Cardiac fibroblast (primary cell): Measurements from ENCODE around the gene LPCAT3.

Experiments
- DNase-seq, 2 donors: peaks; one replicate each; pipeline versions ENCODE4 v3.0.0 to v3.0.0-alpha.2; 2010; ENCODE audit warnings: low read depth in 2 of 2
- H3K4me3 ChIP-seq, 2 donors: replicated peaks in 1 of 2; 1 replicate in 1 of 2; 2 replicates in 1 of 2; pipeline ENCODE4 v1.5.1; 2011; ENCODE audit warnings: low read depth in 2 of 2, low read length in 2 of 2, mild to moderate bottlenecking in 2 of 2, moderate library complexity in 1 of 2
- CTCF ChIP-seq: IDR thresholded peaks from one replicate; pipeline ENCODE4 v1.5.1; 2011; ENCODE audit warnings: low read depth, mild to moderate bottlenecking, low read length, inconsistent platforms

The LPCAT3 gene

GRCh38 chr12:6998715-6999451 lies 19.4 kb downstream of the LPCAT3 start:
- peak in 1 of 2 donors; percentile 8 for DNase-seq

GRCh38 chr12:6996040-6996441 lies 22.2 kb downstream of the LPCAT3 start:
- TF ChIP-seq CTCF: no peak
- no peak overlapping the region for H3K4me3 ChIP-seq
- DNase-seq: peak; percentile 54 to 59

More at GRCh38 chr12:6998715-6999451, 19.4 kb downstream of the LPCAT3 start:
- TF ChIP-seq CTCF: no peak
- no peak overlapping the region for H3K4me3 ChIP-seq

- DNase-seq: no peak
- no peak overlapping the region for H3K4me3 ChIP-seq
- no peak for TF ChIP-seq CTCF
Measured at GRCh38 chr12:6987956-6988553, 30.2 kb downstream of the LPCAT3 start.

- DNase-seq: no peak
- TF ChIP-seq CTCF: no peak
- no peak overlapping the region for H3K4me3 ChIP-seq
Measured at GRCh38 chr12:6982532-6982931, 35.7 kb downstream of the LPCAT3 start.

- no peak overlapping the region for H3K4me3 ChIP-seq
- no peak for DNase-seq
- TF ChIP-seq CTCF: no peak
Measured at GRCh38 chr12:6981152-6982052, 36.9 kb downstream of the LPCAT3 start.

DNA sequence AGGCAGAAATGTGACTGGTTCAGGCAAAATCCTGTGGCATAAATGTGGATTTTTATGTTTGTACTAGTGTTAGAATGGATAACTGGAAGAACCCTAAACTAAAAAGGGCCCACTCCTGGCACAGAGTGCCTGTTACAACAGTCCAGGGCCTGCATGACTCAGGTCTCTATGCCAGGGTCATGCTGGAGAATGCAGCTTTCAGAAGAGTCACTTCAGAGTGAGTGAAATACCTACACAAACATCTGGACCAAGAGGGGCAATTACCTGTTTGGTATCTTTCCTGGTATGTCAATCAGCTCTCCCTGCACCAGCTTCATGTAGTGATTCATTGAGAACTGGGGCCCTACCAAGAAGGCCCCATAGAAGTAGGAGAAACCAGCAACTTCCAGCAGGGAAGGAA lies 37.5 kb downstream of the LPCAT3 start:
- no peak overlapping the region for H3K4me3 ChIP-seq
- TF ChIP-seq CTCF: no peak
- DNase-seq: no peak
